ACC112 (cell line): Measurements from ENCODE around the gene BDH1.

Experiments used
- H2AFZ ChIP-seq: fragments of 200-600 bp; sonication (generic); one replicate; pipeline ENCODE4 v1.6.0; 2017; ENCODE audit warnings: antibody characterized with exemption, low read length; ENCODE audit not compliant: unreplicated experiment
- H3K27ac ChIP-seq: fragments of 200-600 bp; sonication (generic); 2 replicates; pipeline ENCODE4 v1.5.1; 2014; ENCODE audit warnings: low read depth, mild to moderate bottlenecking, antibody characterized with exemption, low read length, moderate library complexity
- H3K27me3 ChIP-seq: fragments of 200-600 bp; sonication (generic); 2 replicates; pipeline ENCODE4 v1.6.1; 2014; ENCODE audit warnings: mild to moderate bottlenecking, antibody characterized with exemption, low read length, moderate library complexity, mixed read lengths; ENCODE audit not compliant: insufficient read depth
- H3K36me3 ChIP-seq: fragments of 200-600 bp; sonication (generic); 2 replicates; pipeline ENCODE4 v1.6.1; 2016; ENCODE audit warnings: mild to moderate bottlenecking, antibody characterized with exemption, low read length, moderate library complexity, mixed read lengths; ENCODE audit not compliant: insufficient read depth
- H3K4me1 ChIP-seq: fragments of 200-600 bp; sonication (generic); one replicate; pipeline ENCODE4 v1.6.1; 2016; ENCODE audit warnings: low read length, mixed read lengths; ENCODE audit not compliant: insufficient read depth, unreplicated experiment, control insufficient read depth
- H3K4me3 ChIP-seq: fragments of 200-600 bp; sonication (generic); 2 replicates; pipeline ENCODE4 v1.5.1; 2014; ENCODE audit warnings: mild to moderate bottlenecking, low read depth, low read length
- H3K79me2 ChIP-seq: fragments of 200-600 bp; sonication (generic); one replicate; pipeline ENCODE4 v1.6.0; 2016; ENCODE audit warnings: low read length; ENCODE audit not compliant: control insufficient read depth, unreplicated experiment, insufficient read depth

BDH1 gene

DNA sequence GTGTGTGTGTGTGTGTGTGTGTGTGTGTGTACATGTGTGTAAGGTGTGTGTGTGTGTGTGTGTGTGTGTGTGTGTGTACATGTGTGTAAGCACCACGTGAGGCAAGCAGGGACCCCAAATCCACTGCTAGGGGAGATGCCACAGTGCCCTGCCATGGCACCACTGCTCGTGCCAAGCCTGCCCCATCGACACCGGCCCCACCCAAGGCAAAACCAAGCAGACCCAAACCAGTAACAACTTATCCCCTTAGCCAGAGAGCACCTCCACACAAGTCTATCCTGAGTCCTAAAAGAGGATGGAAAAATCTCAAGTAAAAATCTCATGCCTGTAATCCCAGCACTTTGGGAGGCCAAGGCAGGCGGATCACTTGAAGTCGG lies 45.1 kb downstream of the BDH1 start:
- H3K27me3 ChIP-seq, result no peaks in the 10 kb centered on the region
- no peaks in the 10 kb centered on the region for H3K79me2 ChIP-seq
- H2AFZ ChIP-seq, result no peak overlapping the region
- no peaks in the 10 kb centered on the region for H3K36me3 ChIP-seq
- no peak overlapping the region for H3K4me3 ChIP-seq
- H3K4me1 ChIP-seq, result peaks cover 11% of the 10 kb centered on the region
- H3K27ac ChIP-seq, result no peak overlapping the region

DNA sequence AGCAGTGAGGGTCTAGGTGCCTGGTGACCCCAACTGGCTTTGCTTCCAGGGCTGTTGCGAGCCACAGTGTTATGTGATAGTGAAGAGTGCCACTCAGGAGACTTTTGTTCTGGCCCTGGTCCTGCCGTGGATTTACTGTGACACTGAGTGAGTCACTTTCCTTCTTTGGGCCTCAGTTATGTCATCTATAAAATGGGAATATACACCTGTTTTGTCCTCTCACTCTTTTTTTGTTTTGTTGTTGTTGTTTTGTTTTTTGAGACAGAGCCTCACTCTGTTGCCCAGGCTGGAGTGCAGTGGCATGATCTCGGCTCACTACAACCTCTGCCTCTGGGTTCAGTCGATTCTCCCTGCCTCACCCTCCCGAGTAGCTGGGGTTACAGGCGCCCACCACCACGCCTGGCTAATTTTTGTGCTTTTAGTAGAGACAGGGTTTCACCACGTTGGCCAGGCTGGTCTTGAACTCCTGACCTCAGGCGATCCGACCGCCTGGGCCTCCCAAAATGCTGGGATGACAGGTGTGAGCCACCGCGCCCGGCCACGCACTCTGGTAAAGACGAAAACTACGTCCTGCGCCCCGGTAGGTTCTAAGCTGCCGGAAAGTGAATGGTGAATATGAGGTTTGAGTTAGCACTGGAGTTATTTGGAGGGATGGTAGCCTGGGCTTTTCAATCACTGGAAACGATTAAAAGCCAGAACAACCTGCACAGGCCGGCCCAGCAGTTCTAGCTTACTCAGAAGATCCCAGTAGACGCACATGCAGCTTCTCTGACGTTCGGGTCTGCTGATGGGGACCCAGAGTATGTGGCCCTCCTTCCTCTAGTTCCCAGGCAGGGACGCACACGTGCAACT lies 46.6 kb downstream of the BDH1 start:
- Histone ChIP-seq H2AFZ (peak overlapping the region; percentile 81), H3K27me3 (no peaks in the 10 kb centered on the region), H3K79me2 (no peaks in the 10 kb centered on the region), H3K4me1 (peaks cover 11% of the 10 kb centered on the region), H3K36me3 (no peaks in the 10 kb centered on the region), H3K27ac (no peak overlapping the region), H3K4me3 (peak overlapping the region; percentile 76)

DNA sequence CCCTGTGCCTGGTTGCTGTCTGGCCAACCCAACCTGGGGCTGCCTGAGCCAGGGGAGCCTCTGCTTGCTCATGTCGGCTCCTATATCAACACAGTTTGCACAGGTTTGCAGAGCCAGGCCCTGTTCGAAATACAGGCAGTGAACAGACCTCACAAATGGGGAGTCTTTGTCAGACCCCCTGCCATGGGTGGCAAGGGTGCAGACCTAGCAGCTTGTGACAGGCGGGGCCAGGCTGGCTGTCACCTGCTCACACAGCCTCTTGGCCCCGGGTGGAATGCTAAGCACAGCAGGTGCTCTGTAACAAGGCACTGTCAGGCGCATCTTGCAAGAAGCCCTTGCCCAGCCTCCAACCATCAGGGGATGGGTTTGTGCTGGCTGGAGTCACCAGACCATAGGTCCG lies 47.3 kb downstream of the BDH1 start:
- Histone ChIP-seq H2AFZ (no peak overlapping the region), H3K27ac (no peak overlapping the region), H3K4me3 (no peak overlapping the region), H3K4me1 (peaks cover 11% of the 10 kb centered on the region), H3K36me3 (no peaks in the 10 kb centered on the region), H3K27me3 (no peaks in the 10 kb centered on the region), H3K79me2 (no peaks in the 10 kb centered on the region)

- Histone ChIP-seq H3K4me3 (no peak overlapping the region), H3K4me1 (peaks cover 11% of the 10 kb centered on the region), H3K27me3 (no peaks in the 10 kb centered on the region), H3K79me2 (no peaks in the 10 kb centered on the region), H3K27ac (no peak overlapping the region), H3K36me3 (no peaks in the 10 kb centered on the region), H2AFZ (no peak overlapping the region)
Observed at GRCh38 chr3:197508051-197508451, 47.7 kb downstream of the BDH1 start.

DNA sequence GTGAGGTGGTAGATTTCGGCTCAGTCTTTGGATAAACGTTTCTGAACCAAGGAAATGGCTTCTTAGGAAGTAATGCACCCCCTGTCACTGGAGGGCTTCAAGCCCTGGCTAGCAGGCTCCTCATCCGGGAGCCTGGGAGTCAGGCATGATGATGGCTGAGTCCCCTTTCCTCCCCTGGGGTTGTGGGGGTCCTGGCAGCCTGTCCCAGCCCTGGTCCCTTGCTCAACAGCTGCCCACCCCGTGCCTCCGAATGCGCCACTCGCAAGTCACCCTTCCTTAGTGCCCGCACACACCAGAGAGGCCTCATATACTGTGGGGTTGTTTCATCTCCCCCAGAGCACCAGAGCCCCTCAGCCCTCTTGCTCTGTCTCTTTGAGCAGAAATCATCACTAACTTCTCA lies 48.2 kb downstream of the BDH1 start:
- H3K79me2 ChIP-seq, result no peaks in the 10 kb centered on the region
- H3K27me3 ChIP-seq, result no peaks in the 10 kb centered on the region
- peaks cover 11% of the 10 kb centered on the region for H3K4me1 ChIP-seq
- H3K27ac ChIP-seq, result no peak overlapping the region
- no peaks in the 10 kb centered on the region for H3K36me3 ChIP-seq
- no peak overlapping the region for H3K4me3 ChIP-seq
- no peak overlapping the region for H2AFZ ChIP-seq

DNA sequence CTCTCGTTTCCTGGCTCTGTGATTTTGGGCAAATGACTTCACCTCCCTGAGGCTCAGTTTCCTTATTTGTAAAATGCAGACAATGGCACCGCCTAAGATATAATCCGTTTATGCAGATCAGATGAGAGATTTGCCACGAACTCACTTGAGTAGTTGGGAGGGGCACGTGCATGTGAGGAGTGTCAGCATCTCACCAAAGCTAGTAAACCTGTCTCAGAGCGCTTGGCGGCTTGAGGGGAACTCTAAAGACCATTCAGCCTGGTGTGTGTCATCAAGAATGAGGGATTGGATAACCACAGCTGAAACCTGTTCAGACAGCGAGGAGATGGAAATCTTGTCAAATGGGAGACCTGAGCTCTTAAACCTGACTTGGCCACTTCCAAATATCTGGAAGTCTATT lies 48.7 kb downstream of the BDH1 start:
- no peaks in the 10 kb centered on the region for H3K36me3 ChIP-seq
- no peak overlapping the region for H3K4me3 ChIP-seq
- H3K27ac ChIP-seq, result no peak overlapping the region
- peaks cover 11% of the 10 kb centered on the region for H3K4me1 ChIP-seq
- H2AFZ ChIP-seq, result no peak overlapping the region
- H3K27me3 ChIP-seq, result no peaks in the 10 kb centered on the region
- H3K79me2 ChIP-seq, result no peaks in the 10 kb centered on the region

DNA sequence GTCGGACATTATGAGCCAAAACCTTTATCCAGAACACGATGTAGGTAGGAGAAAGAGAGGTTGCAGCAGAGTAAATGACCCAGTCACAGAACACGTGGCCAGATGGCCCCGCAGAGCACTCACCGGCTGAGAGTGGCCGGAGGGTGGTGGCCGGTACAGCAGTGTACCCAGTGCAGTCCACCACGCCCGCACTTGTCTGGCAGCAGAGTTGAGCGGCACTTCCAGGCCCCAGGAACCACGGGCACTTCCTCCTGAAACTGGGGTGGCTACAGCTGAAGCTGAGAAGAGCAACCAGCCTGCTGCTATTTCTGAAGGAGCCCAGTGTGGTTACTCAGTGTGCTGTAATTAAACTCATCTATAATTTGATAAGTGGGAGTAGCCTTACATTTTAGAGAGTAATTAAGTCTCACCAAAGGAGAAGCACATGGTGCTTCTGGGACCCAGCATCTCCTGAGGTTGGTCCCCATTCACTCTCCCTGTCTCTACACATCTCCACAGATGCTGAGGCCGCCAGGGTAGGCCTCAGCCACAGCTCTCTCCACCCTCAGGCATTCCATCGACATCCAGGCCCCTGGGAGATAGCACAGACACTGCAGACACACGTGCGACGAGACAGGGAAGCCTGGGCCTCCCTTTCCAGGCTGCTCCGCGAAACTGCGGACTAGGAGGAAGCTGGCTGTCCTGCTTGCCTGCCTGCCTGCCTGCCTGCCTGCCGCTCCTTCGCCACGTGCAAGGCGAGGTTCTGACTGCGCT lies 49.8 kb downstream of the BDH1 start:
- no peaks in the 10 kb centered on the region for H3K36me3 ChIP-seq
- H3K4me3 ChIP-seq, result no peak overlapping the region
- no peaks in the 10 kb centered on the region for H3K27me3 ChIP-seq
- no peak overlapping the region for H3K27ac ChIP-seq
- no peak overlapping the region for H2AFZ ChIP-seq
- H3K4me1 ChIP-seq, result peaks cover 6% of the 10 kb centered on the region
- no peaks in the 10 kb centered on the region for H3K79me2 ChIP-seq

DNA sequence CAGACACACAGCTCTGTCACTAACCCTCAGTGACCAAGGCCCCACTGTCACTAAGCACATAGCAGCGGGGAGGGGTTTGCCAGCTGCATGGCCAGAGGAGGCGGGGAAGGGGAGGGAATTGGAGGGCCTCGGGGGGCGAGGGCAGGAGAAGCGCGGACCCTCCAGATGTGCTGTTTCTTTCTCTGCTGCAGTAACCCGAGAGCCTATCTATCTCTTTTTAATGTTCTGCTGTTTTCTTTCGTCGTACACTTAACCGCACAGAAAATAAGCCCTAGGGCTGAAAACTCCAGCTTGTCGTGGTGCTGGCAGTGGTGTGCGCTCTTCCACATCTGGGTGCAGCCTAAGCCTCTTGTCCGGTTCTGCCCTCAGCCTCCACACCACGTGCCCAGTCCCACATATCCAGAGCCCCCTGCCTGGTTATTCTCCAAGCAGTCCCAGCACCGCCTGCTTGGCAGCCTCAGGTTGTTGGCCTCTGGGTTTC lies 51.1 kb downstream of the BDH1 start:
- Histone ChIP-seq H3K27ac (no peak overlapping the region), H2AFZ (no peak overlapping the region), H3K27me3 (no peaks in the 10 kb centered on the region), H3K4me1 (peaks cover 6% of the 10 kb centered on the region), H3K4me3 (no peak overlapping the region), H3K36me3 (no peaks in the 10 kb centered on the region), H3K79me2 (no peaks in the 10 kb centered on the region)

DNA sequence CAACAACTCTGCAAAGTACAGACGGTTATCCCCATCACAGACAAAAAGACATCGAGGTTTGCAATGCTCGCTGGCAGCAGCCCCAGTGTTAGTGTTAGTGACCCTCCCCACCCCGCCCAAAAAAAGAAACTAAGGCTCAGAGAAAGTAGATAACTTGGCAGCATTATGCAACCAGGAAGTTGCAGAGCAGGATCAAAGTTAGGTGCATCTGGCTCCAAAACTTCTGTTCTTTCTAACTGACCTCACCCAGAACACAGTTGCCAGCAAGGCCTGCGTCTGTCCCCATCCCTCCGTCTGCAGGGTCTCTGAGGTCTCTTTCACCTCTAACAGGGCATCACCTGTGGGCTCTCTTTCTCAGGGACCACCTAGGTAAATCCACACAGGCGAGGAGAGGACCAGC lies 51.5 kb downstream of the BDH1 start:
- Histone ChIP-seq H3K36me3 (no peaks in the 10 kb centered on the region), H3K27me3 (no peaks in the 10 kb centered on the region), H3K4me1 (peaks cover 10% of the 10 kb centered on the region), H3K79me2 (no peaks in the 10 kb centered on the region), H2AFZ (no peak overlapping the region), H3K27ac (no peak overlapping the region), H3K4me3 (no peak overlapping the region)

DNA sequence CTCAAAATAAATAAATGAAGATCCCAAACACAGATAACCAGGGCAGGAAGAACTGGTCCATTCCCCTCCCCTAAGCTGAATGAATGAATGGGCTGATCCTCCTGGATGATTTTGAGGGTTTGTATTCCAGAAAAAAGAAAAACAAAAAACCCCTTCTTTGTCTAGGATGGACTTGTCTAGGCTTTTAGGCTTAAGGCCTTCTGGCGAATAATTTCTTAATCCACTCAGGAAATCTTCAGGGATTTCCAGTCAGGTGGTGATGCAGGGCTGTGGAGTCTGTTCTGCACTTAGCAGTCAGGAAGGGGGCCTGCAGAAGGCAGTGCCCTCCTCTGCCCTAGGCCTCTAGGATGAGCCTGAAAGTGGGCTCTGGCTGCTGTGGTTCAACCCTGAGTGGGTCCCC lies 52.1 kb downstream of the BDH1 start:
- no peak overlapping the region for H2AFZ ChIP-seq
- H3K4me1 ChIP-seq, result peaks cover 10% of the 10 kb centered on the region
- no peaks in the 10 kb centered on the region for H3K36me3 ChIP-seq
- no peak overlapping the region for H3K4me3 ChIP-seq
- no peaks in the 10 kb centered on the region for H3K27me3 ChIP-seq
- H3K27ac ChIP-seq, result no peak overlapping the region
- no peaks in the 10 kb centered on the region for H3K79me2 ChIP-seq
